Astrocyte (in vitro differentiated cells and primary cell): ENCODE results near the gene MAP2. TPM values are rescaled to one million over a fixed set of nuclear protein-coding genes. Genes with fewer than 3 reads are reported as not detected.

Experiments used
- DNase-seq: peaks from one replicate; pipeline ENCODE4 v3.0.0-alpha.2; 2010; ENCODE audit warnings: low read depth
- FAIRE-seq: peaks from 2 replicates; lab custom pipeline; 2011; peaks lifted over from hg19 to GRCh38; lab: Jason Lieb, UNC
- H2AFZ ChIP-seq: 2 replicates; pipeline ENCODE4 v1.6.0; 2012; ENCODE audit warnings: low read depth, low read length, inconsistent platforms
- H3K27ac ChIP-seq: 2 replicates; pipeline ENCODE4 v1.5.1; 2011; ENCODE audit warnings: low read depth, low read length, inconsistent platforms
- H3K27me3 ChIP-seq: 2 replicates; pipeline ENCODE4 v1.6.0; 2011; ENCODE audit warnings: low read length, inconsistent platforms; ENCODE audit not compliant: insufficient read depth
- H3K36me3 ChIP-seq: 2 replicates; pipeline ENCODE4 v1.5.1; 2011; ENCODE audit warnings: low read length, inconsistent platforms; ENCODE audit not compliant: insufficient read depth
- H3K4me1 ChIP-seq: 2 replicates; pipeline ENCODE4 v1.5.1; 2011; ENCODE audit warnings: low read length, inconsistent platforms; ENCODE audit not compliant: insufficient read depth
- H3K4me2 ChIP-seq: 2 replicates; pipeline ENCODE4 v1.6.0; 2012; ENCODE audit warnings: low read length, inconsistent platforms
- H3K4me3 ChIP-seq: 2 replicates; pipeline ENCODE4 v1.5.1; 2011; ENCODE audit warnings: low read depth, mild to moderate bottlenecking, low read length, inconsistent platforms; ENCODE audit not compliant: insufficient read depth
- H3K79me2 ChIP-seq: 2 replicates; pipeline ENCODE4 v1.6.0; 2012; ENCODE audit warnings: mild to moderate bottlenecking, low read length, inconsistent platforms; ENCODE audit not compliant: insufficient read depth
- H3K9ac ChIP-seq: 2 replicates; pipeline ENCODE4 v1.6.0; 2012; ENCODE audit warnings: mild to moderate bottlenecking, low read length, inconsistent platforms
- H3K9me3 ChIP-seq: 2 replicates; pipeline ENCODE4 v1.5.1; 2012; ENCODE audit warnings: low read depth, mild to moderate bottlenecking, low read length, inconsistent platforms; ENCODE audit not compliant: insufficient read depth
- H4K20me1 ChIP-seq: 2 replicates; pipeline ENCODE4 v1.6.0; 2012; ENCODE audit warnings: low read length, inconsistent platforms; ENCODE audit not compliant: insufficient read depth
- H3K27ac Mint-ChIP-seq: one replicate; pipeline ENCODE4 v1.8.0; 2021; ENCODE audit warnings: mild to moderate bottlenecking, mixed read lengths; ENCODE audit not compliant: unreplicated experiment
- H3K27me3 Mint-ChIP-seq: one replicate; pipeline ENCODE4 v1.8.0; 2021; ENCODE audit warnings: low read depth, mixed read lengths; ENCODE audit not compliant: unreplicated experiment
- H3K36me3 Mint-ChIP-seq: one replicate; pipeline ENCODE4 v1.8.0; 2021; ENCODE audit warnings: low read depth, mixed read lengths; ENCODE audit not compliant: unreplicated experiment
- H3K4me1 Mint-ChIP-seq: one replicate; pipeline ENCODE4 v1.8.0; 2021; ENCODE audit warnings: low read depth, mixed read lengths; ENCODE audit not compliant: unreplicated experiment
- H3K4me3 Mint-ChIP-seq: one replicate; pipeline ENCODE4 v1.8.0; 2021; ENCODE audit warnings: mild to moderate bottlenecking, moderate library complexity, mixed read lengths; ENCODE audit not compliant: unreplicated experiment
- H3K9me3 Mint-ChIP-seq: one replicate; pipeline ENCODE4 v1.8.0; 2021; ENCODE audit warnings: mild to moderate bottlenecking, mixed read lengths; ENCODE audit not compliant: unreplicated experiment
- CTCF ChIP-seq: IDR thresholded peaks from 2 replicates; pipeline ENCODE4 v1.5.1; 2011; ENCODE audit warnings: low read depth, mild to moderate bottlenecking, inconsistent platforms, low read length, moderate library complexity; ENCODE audit not compliant: insufficient read depth
- EZH2 ChIP-seq: IDR thresholded peaks from 2 replicates; pipeline ENCODE4 v1.6.1; 2012; ENCODE audit warnings: mild to moderate bottlenecking, low read length, inconsistent platforms; ENCODE audit not compliant: insufficient read depth
- total RNA-seq: library from RNA; stranded (reverse); gene quantifications from 2 replicates; pipeline ENCODE4 v1.2.1, GENCODE V29; 2021

MAP2 gene
- total RNA-seq, 1 donor from 2014 or later, result 15.9 TPM

- DNase-seq, result no peak
- H3K4me1 ChIP-seq, result no peaks in the 10 kb centered on the region
- Mint-ChIP-seq H3K4me1 (no peaks in the 10 kb centered on the region), H3K27me3 (no peaks in the 10 kb centered on the region), H3K27ac (no peak overlapping the region), H3K36me3 (no peaks in the 10 kb centered on the region), H3K9me3 (no peaks in the 10 kb centered on the region), H3K4me3 (no peak overlapping the region)
- no peak overlapping the region for H3K4me3 ChIP-seq
- no peak overlapping the region for H3K9ac ChIP-seq
- no peaks in the 10 kb centered on the region for H3K27me3 ChIP-seq
- no peak overlapping the region for H2AFZ ChIP-seq
- no peaks in the 10 kb centered on the region for H4K20me1 ChIP-seq
- H3K27ac ChIP-seq, result no peak overlapping the region
- H3K9me3 ChIP-seq, result no peaks in the 10 kb centered on the region
- FAIRE-seq, result no peak
- H3K79me2 ChIP-seq, result no peaks in the 10 kb centered on the region
- H3K36me3 ChIP-seq, result no peaks in the 10 kb centered on the region
- no peak for TF ChIP-seq EZH2
- no peak overlapping the region for H3K4me2 ChIP-seq
Observed at GRCh38 chr2:209680596-209680995, 256.7 kb downstream of the MAP2 start.

DNA sequence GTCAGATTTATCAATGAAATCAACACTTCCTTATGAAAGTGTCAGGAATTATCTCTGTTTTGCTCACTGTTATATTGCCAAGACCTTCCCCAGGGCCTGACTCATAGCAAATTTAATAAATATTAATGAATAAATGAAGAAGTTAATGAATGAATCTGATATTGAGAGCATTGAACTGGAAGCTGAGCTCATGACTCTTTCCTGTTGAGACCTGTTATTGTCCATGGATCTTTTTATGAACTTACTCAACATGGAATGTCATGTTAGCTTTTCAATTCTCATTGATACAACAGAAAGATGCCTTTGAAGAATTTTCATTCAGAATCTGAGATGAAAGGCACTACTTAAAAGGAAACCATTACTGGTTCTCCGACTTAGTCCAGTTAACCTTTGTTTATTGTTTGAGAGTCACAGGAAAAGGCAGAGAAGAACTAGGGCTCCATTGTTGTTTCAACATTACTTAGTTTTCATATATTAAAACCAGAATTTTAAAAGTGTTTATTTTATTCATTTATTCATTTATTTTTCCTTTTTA is 257.4 kb downstream of the MAP2 start:
- Histone ChIP-seq H3K4me2 (no peak overlapping the region), H3K36me3 (no peaks in the 10 kb centered on the region), H3K79me2 (no peaks in the 10 kb centered on the region), H3K9me3 (no peaks in the 10 kb centered on the region), H3K27me3 (no peaks in the 10 kb centered on the region), H2AFZ (no peak overlapping the region), H3K4me3 (no peak overlapping the region), H3K9ac (no peak overlapping the region), H3K4me1 (no peaks in the 10 kb centered on the region), H4K20me1 (no peaks in the 10 kb centered on the region), H3K27ac (no peak overlapping the region)
- Mint-ChIP-seq H3K27me3 (no peaks in the 10 kb centered on the region), H3K27ac (no peak overlapping the region), H3K36me3 (no peaks in the 10 kb centered on the region), H3K9me3 (no peaks in the 10 kb centered on the region), H3K4me1 (no peaks in the 10 kb centered on the region), H3K4me3 (no peak overlapping the region)
- TF ChIP-seq CTCF (no peak), EZH2 (no peak)
- no peak for DNase-seq
- FAIRE-seq, result no peak

DNA sequence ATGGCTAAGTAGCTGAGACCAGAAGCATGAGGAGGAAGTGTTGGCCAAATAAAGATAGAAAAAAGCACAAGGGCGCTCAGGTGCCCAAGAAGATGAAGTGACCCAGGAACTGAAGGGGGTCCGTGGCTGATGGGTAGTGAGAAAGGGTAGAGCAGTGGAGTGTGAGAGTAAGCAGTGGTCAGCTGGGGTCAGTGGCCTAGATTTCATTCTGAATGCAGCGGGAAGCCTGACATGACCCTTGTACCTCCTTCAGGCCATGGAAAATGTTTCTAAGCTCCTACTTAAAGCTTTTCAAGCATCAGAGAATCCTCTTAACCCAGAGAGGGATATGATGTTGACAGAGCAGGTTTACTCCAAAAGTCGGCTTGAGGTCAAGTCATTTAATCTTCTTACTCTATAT is 258.8 kb downstream of the MAP2 start:
- Histone ChIP-seq H3K9me3 (no peaks in the 10 kb centered on the region), H3K27ac (no peak overlapping the region), H4K20me1 (no peaks in the 10 kb centered on the region), H3K4me2 (no peak overlapping the region), H3K9ac (no peak overlapping the region), H3K4me3 (no peak overlapping the region), H3K36me3 (no peaks in the 10 kb centered on the region), H3K4me1 (no peaks in the 10 kb centered on the region), H3K27me3 (no peaks in the 10 kb centered on the region), H3K79me2 (no peaks in the 10 kb centered on the region), H2AFZ (no peak overlapping the region)
- Mint-ChIP-seq H3K36me3 (no peaks in the 10 kb centered on the region), H3K27me3 (no peaks in the 10 kb centered on the region), H3K27ac (no peak overlapping the region), H3K4me3 (no peak overlapping the region), H3K4me1 (no peaks in the 10 kb centered on the region), H3K9me3 (no peaks in the 10 kb centered on the region)
- no peak for FAIRE-seq
- TF ChIP-seq CTCF (no peak), EZH2 (no peak)
- DNase-seq, result no peak
